Fibroblast of lung (primary cell): Measurements from ENCODE around the gene MACROD2. TPM values are rescaled to one million over a fixed set of nuclear protein-coding genes. Genes with fewer than 3 reads are reported as not detected.

Experiments used
- DNase-seq, 2 donors: peaks; one replicate each; pipeline versions ENCODE4 v3.0.0 to v3.0.0-alpha.2; 2010; ENCODE audit warnings: low read depth in 2 of 2
- H2AFZ ChIP-seq: 2 replicates; pipeline ENCODE4 v1.5.1; 2012; ENCODE audit warnings: low read length, control low read depth, inconsistent platforms
- H3K27ac ChIP-seq: 2 replicates; pipeline ENCODE4 v1.5.1; 2011; ENCODE audit warnings: low read length, control low read depth; ENCODE audit not compliant: insufficient read depth
- H3K27me3 ChIP-seq: 2 replicates; pipeline ENCODE4 v1.5.1; 2011; ENCODE audit warnings: mild to moderate bottlenecking, low read length; ENCODE audit not compliant: control insufficient read depth, insufficient read depth
- H3K36me3 ChIP-seq: 2 replicates; pipeline ENCODE4 v1.5.1; 2011; ENCODE audit warnings: low read length; ENCODE audit not compliant: control insufficient read depth, insufficient read depth
- H3K4me1 ChIP-seq: 2 replicates; pipeline ENCODE4 v1.5.1; 2011; ENCODE audit warnings: low read length; ENCODE audit not compliant: control insufficient read depth, insufficient read depth; ENCODE audit errors: extremely low read depth
- H3K4me2 ChIP-seq: 2 replicates; pipeline ENCODE4 v1.5.1; 2011; ENCODE audit warnings: low read length, control low read depth; ENCODE audit not compliant: insufficient read depth; ENCODE audit errors: extremely low read depth
- H3K4me3 ChIP-seq, 4 experiments: fragments of 200-600 bp in 1 of 4; sonication (generic) in 1 of 4; replicated peaks in 1 of 4; 2 replicates each; pipeline ENCODE4 v1.5.1; 2011 to 2016; ENCODE audit warnings: low read length in 4 of 4, low read depth in 3 of 4, mild to moderate bottlenecking in 3 of 4, control low read depth in 2 of 4, inconsistent platforms in 1 of 4, mixed read lengths in 1 of 4; ENCODE audit not compliant: insufficient read depth in 1 of 4; ENCODE audit errors: control extremely low read depth in 1 of 4
- H3K79me2 ChIP-seq: 2 replicates; pipeline ENCODE4 v1.5.1; 2012; ENCODE audit warnings: mild to moderate bottlenecking, low read length, inconsistent platforms; ENCODE audit not compliant: control insufficient read depth, insufficient read depth
- H3K9ac ChIP-seq: 2 replicates; pipeline ENCODE4 v1.5.1; 2011; ENCODE audit warnings: mild to moderate bottlenecking, low read length, control low read depth; ENCODE audit not compliant: insufficient read depth
- H3K9me3 ChIP-seq: 2 replicates; pipeline ENCODE4 v1.5.1; 2012; ENCODE audit warnings: low read depth, low read length; ENCODE audit not compliant: control insufficient read depth, insufficient read depth
- H4K20me1 ChIP-seq: 2 replicates; pipeline ENCODE4 v1.5.1; 2011; ENCODE audit warnings: low read length; ENCODE audit not compliant: control insufficient read depth, insufficient read depth; ENCODE audit errors: extremely low read depth
- CTCF ChIP-seq, 2 donors: IDR thresholded peaks in 1 of 2; conservative IDR thresholded peaks in 1 of 2; 1 replicate in 1 of 2; 2 replicates in 1 of 2; pipeline ENCODE4 v1.5.1; 2011 to 2012; ENCODE audit warnings: low read length in 2 of 2, control low read depth in 1 of 2, inconsistent platforms in 1 of 2, low read depth in 1 of 2, mild to moderate bottlenecking in 1 of 2
- EZH2 ChIP-seq: IDR thresholded peaks from 2 replicates; pipeline ENCODE4 v1.5.1; 2012; ENCODE audit warnings: low read length, control low read depth, mild to moderate bottlenecking; ENCODE audit errors: missing control alignments
- polyA plus RNA-seq, 2 donors: library from polyadenylated mRNA; depleted of rRNA in 1 of 2; stranded (reverse) in 1 of 2; unstranded in 1 of 2; fragments of >200 nt; gene quantifications; 2 replicates each; pipeline ENCODE4 v1.2.1, GENCODE V29; 2011 to 2012; ENCODE audit warnings: missing spikeins in 1 of 2
- total RNA-seq: library from RNA; depleted of rRNA; stranded (reverse); fragments of >200 nt; gene quantifications from 2 replicates; pipeline ENCODE4 v1.2.1, GENCODE V29; 2014

MACROD2 gene
- total and polyA plus RNA-seq, 2 donors (not counting 1 experiment from before 2014, with no cell fraction given): 0.54 to 1.7 TPM

GRCh38 chr20:15033269-15033668 lies 1038.0 kb downstream of the MACROD2 start:
- TF ChIP-seq EZH2 (no peak), CTCF (conservative IDR thresholded peaks at IDR 0.05 in 1 of 2, IDR thresholded peaks at IDR 0.05 in 1 of 2; ENCODE audit: low read depth in 1 of 2, low read length in 2 of 2) (no peak)
- no peak for DNase-seq
- Histone ChIP-seq H3K9ac (no peak overlapping the region), H3K4me1 (no peaks in the 10 kb centered on the region), H3K36me3 (no peaks in the 10 kb centered on the region), H3K4me3 (no peak overlapping the region), H2AFZ (no peak overlapping the region), H4K20me1 (no peaks in the 10 kb centered on the region), H3K9me3 (no peaks in the 10 kb centered on the region), H3K79me2 (no peaks in the 10 kb centered on the region), H3K27me3 (no peaks in the 10 kb centered on the region), H3K4me2 (no peak overlapping the region), H3K27ac (no peak overlapping the region)

GRCh38 chr20:15033891-15034290 lies 1038.6 kb downstream of the MACROD2 start:
- Histone ChIP-seq H3K9ac (no peak overlapping the region), H3K36me3 (no peaks in the 10 kb centered on the region), H3K4me2 (no peak overlapping the region), H4K20me1 (no peaks in the 10 kb centered on the region), H3K4me3 (no peak overlapping the region), H3K27ac (no peak overlapping the region), H3K27me3 (no peaks in the 10 kb centered on the region), H3K9me3 (no peaks in the 10 kb centered on the region), H3K4me1 (no peaks in the 10 kb centered on the region), H2AFZ (no peak overlapping the region), H3K79me2 (no peaks in the 10 kb centered on the region)
- no peak for TF ChIP-seq EZH2
- no peak for TF ChIP-seq CTCF (conservative IDR thresholded peaks at IDR 0.05 in 1 of 2, IDR thresholded peaks at IDR 0.05 in 1 of 2; ENCODE audit: low read depth in 1 of 2, low read length in 2 of 2)
- no peak for DNase-seq

GRCh38 chr20:15036948-15037347 lies 1041.6 kb downstream of the MACROD2 start:
- Histone ChIP-seq H3K9ac (no peak overlapping the region), H3K36me3 (no peaks in the 10 kb centered on the region), H3K9me3 (no peaks in the 10 kb centered on the region), H3K4me3 (no peak overlapping the region), H3K4me2 (no peak overlapping the region), H3K27ac (no peak overlapping the region), H4K20me1 (no peaks in the 10 kb centered on the region), H3K4me1 (no peaks in the 10 kb centered on the region), H3K27me3 (no peaks in the 10 kb centered on the region), H2AFZ (no peak overlapping the region), H3K79me2 (no peaks in the 10 kb centered on the region)
- no peak for TF ChIP-seq CTCF (conservative IDR thresholded peaks at IDR 0.05 in 1 of 2, IDR thresholded peaks at IDR 0.05 in 1 of 2; ENCODE audit: low read depth in 1 of 2, low read length in 2 of 2)
- no peak for TF ChIP-seq EZH2
- no peak for DNase-seq
